HAP-1 (cell line): ENCODE measurements around the gene PLEKHS1.
"Not testable (repeated sequence)": the region's sequence is repeated elsewhere in the genome, so short reads cannot be mapped to it uniquely, and the experiment has no call there.

Source experiments
- DNase-seq, 2 experiments: peaks; one replicate each; pipeline ENCODE4 v3.0.0-alpha.2; 2016 to 2020; ENCODE audit warnings: low spot score in 2 of 2
- H3K27me3 ChIP-seq: fragments of 250-450 bp; sonication (Bioruptor Pico); 2 replicates; pipeline ENCODE4 v1.5.1; 2020; ENCODE audit warnings: low read depth, mild to moderate bottlenecking, moderate library complexity
- H3K36me3 ChIP-seq: fragments of 250-450 bp; sonication (Bioruptor Pico); replicated peaks from 2 replicates; pipeline ENCODE4 v1.5.1; 2020; ENCODE audit warnings: mild to moderate bottlenecking
- H3K4me1 ChIP-seq: fragments of 250-450 bp; sonication (Bioruptor Pico); 2 replicates; pipeline ENCODE4 v1.5.1; 2020; ENCODE audit warnings: mild to moderate bottlenecking
- H3K4me3 ChIP-seq: fragments of 250-450 bp; sonication (Bioruptor Pico); 2 replicates; pipeline ENCODE4 v1.5.1; 2020; ENCODE audit warnings: mild to moderate bottlenecking, moderate library complexity
- H3K9me3 ChIP-seq: fragments of 250-450 bp; sonication (Bioruptor Pico); 2 replicates; pipeline ENCODE4 v1.5.1; 2020; ENCODE audit warnings: mild to moderate bottlenecking, moderate library complexity
- in situ Hi-C: fragments of 300-500 bp; cut with MboI; formaldehyde crosslinking; loops from 3 replicates; pipeline ENCODE4 v1.14.3; 2020; ENCODE audit warnings: low sequenced_read_pairs, inconsistent platforms, mixed read lengths

PLEKHS1 gene

DNA sequence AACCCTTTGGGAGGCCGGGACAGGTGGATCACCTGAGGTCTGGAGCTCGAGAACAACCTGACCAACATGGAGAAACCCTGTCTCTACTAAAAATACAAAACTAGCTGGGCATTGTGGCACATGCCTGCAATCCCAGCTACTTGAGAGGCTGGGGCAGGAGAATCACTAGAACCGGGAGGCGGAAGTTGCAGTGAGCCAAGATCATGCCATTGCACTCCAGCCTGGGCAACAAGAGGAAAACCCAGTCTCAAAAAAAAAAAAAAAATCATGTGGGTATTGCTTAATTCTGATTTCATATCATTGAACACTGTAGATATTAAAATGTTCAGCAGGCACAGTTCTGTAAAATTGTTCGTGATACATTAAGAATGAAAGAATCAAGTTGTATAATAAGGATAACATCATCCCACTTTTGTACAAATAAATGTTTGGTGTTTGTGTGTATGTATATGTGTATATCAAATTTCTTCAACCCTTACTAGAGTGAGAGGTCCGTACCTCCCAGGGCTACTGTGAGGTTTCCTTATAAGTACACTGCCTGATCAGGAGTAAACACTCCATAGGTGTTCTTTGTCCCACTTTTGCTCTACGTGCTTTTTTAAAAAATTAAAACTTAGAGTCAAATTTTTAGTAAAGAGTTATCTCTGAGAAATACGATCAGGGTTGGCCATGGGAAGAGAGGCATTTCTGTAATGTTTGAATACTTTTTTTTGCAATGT lies 31.7 kb downstream of the PLEKHS1 start:
- DNase-seq: no peak
- no peaks in the 10 kb centered on the region for H3K36me3 ChIP-seq
- no peak overlapping the region for H3K4me3 ChIP-seq
- H3K27me3 ChIP-seq: no peaks in the 10 kb centered on the region
- in situ Hi-C loops: no loop called here
- H3K9me3 ChIP-seq: no peaks in the 10 kb centered on the region
- H3K4me1 ChIP-seq: no peaks in the 10 kb centered on the region

DNA sequence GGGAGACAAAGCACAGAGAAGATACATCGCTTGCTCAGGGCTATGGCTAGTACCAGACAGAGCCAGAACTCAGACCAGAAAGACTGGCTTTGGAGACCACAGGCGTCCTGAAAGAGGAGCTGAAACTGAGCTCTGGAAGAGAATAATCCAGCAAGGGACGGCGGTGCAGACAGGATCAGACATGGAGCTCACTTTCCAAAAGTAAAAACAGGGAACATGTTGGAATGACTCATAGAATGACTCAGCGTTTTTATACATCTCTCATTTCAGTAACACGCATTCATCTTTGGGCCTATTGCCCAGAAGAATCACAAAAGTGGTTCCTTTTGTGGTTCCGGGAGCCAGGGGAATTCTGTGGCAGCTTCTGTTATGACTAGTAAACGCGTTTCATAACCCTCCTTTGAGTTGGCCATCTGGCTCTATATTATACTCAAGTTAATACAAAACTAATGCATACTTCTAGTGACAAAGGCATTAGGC lies 37.2 kb downstream of the PLEKHS1 start:
- DNase-seq: peak in 1 of 2 experiments; percentile 39
- Histone ChIP-seq H3K9me3 (no peaks in the 10 kb centered on the region), H3K4me1 (peaks cover 11% of the 10 kb centered on the region), H3K36me3 (no peaks in the 10 kb centered on the region), H3K27me3 (no peaks in the 10 kb centered on the region), H3K4me3 (no peak overlapping the region)
- in situ Hi-C loops: no loop called here

DNA sequence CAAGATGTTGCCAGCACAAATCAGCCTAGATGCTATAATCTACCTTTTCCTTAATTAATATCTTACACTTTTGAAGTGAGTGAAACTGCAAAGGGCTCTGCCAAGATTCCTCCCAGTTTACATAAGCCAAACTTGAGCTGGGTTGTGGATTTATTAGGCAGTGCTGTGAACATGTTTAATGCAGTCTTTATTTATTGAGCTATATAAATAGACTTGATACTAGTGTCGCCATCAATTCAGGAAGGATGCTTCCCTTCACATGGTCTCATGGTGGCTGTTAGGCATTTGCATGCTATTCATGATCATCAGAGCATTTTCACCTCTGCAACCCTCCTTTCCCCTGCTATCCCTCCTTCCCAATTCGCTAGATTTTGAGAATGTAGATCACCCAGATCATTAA lies 40.2 kb downstream of the PLEKHS1 start:
- in situ Hi-C loops: no loop called here

DNA sequence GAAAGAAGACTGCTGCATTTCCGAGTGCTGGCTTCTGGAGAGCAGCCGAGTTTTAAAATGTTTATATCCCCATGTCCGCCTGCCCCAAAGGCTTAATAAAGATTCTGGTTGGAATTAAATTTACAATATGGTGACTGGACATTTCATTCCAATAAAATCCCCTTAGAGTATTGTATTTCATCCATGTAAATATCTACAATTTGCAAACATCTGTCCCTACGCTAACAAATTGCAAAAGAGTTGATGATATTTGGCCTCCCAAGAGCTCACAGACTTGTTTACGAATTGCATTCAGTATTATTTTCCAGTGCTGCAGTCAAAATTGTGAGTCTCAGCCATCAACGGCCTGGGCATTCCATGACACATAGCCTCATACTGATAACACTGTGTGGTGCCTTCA lies 50.1 kb downstream of the PLEKHS1 start:
- Histone ChIP-seq H3K4me1 (no peaks in the 10 kb centered on the region; the same call in 1 of the 2 replicates), H3K36me3 (no peaks in the 10 kb centered on the region), H3K9me3 (no peaks in the 10 kb centered on the region), H3K27me3 (peaks cover 8% of the 10 kb centered on the region), H3K4me3 (no peak overlapping the region)
- in situ Hi-C loops: no loop called here
- no peak for DNase-seq

More for the DNA sequence above, 40.2 kb downstream of the PLEKHS1 start:
- H3K27me3 ChIP-seq: no peaks in the 10 kb centered on the region
- no peak for DNase-seq
- peaks cover 17% of the 10 kb centered on the region for H3K4me1 ChIP-seq
- H3K4me3 ChIP-seq: no peak overlapping the region
- no peaks in the 10 kb centered on the region for H3K9me3 ChIP-seq
- H3K36me3 ChIP-seq: no peaks in the 10 kb centered on the region

DNA sequence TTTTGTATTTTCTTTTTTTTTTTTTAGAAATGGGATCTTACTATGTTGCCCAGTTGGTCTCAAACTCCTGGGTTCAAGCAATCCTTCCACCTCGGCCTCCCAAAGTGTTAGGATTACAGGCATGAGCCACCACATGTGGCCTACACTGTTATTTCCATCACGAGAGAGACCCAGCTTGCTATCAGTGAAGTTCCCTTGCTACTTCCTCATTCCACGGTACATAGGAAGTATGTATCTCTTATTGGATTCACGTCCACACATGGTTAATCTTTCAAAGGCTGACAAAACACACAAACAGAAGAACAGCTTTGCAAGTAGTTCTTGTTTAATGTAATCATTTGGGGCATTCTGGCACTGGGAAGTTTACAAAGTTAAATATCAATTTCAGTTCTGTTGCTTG lies 51.5 kb downstream of the PLEKHS1 start:
- Histone ChIP-seq H3K9me3 (no peaks in the 10 kb centered on the region), H3K4me1 (no peaks in the 10 kb centered on the region; the same call in 1 of the 2 replicates), H3K4me3 (no peak overlapping the region), H3K27me3 (peaks cover 3% of the 10 kb centered on the region), H3K36me3 (no peaks in the 10 kb centered on the region)
- in situ Hi-C loops: no loop called here
- no peak for DNase-seq

DNA sequence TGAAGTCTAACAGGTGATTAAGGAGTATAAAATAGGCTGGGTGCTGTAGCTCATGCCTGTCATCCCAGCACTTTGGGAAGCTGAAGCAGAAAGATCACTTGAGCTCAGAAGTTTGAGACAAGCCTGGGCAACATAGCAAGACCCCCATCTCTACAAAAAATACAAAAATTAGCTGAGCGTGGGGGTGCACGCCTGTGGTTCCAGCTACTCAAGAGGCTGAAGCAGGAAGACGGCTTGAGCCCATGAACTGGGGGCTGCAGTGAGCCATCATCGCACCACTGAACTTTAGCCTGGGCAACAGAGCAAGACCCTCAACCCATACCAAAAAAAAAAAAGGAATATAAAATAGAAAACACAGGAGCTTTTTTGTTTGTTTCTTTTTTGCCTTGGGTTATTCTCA lies 55.0 kb downstream of the PLEKHS1 start:
- H3K4me1 ChIP-seq: no peaks in the 10 kb centered on the region; the same call in 1 of the 2 replicates
- peaks cover 8% of the 10 kb centered on the region; the same call in 1 of the 2 replicates for H3K27me3 ChIP-seq
- DNase-seq: no peak
- no peaks in the 10 kb centered on the region for H3K9me3 ChIP-seq
- in situ Hi-C loops: no loop called here
- no peak overlapping the region for H3K4me3 ChIP-seq
- no peaks in the 10 kb centered on the region for H3K36me3 ChIP-seq

DNA sequence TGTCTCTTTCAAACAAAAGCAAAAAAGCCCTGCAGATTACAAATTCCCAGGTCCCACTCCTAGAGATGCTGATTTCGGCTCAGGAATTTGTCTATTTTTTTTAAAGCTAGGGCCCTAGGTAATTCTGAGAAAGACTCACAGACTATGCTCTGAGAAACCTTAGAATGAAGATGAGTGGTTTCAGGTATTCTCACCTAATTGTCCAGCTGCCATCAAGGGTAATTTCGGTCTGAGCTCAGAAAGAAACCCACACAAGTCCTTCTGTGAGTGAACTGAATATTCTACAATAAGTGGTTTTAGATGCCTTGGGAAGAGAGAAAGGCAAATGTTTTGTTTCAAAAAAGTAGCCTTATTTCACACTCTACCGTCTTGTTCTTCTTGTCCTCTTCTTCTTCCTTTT lies 56.7 kb downstream of the PLEKHS1 start:
- no peak for DNase-seq
- Histone ChIP-seq H3K4me1 (no peaks in the 10 kb centered on the region), H3K27me3 (peaks cover 11% of the 10 kb centered on the region), H3K36me3 (no peaks in the 10 kb centered on the region), H3K9me3 (no peaks in the 10 kb centered on the region), H3K4me3 (no peak overlapping the region)
- in situ Hi-C loops: no loop called here

DNA sequence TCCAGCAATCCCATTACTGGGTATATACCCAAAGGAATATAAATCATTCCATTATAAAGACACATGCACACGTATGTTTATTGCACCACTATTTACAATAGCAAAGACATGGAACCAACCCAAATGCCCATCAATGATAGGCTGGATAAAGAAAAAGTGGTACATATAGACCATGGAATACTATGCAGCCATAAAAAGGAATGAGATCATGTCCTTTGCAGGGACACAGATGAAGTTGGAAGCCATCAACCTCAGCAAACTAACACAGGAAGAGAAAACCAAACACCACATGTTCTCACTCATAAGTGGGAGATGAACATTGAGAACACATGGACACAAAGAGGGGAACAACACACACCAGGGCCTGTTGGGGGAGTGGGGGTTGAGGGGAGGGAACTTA lies 63.2 kb downstream of the PLEKHS1 start:
- H3K4me1 ChIP-seq, H3K9me3 ChIP-seq, DNase-seq, H3K36me3 ChIP-seq, H3K27me3 ChIP-seq, in situ Hi-C loops, H3K4me3 ChIP-seq: not testable (repeated sequence)

DNA sequence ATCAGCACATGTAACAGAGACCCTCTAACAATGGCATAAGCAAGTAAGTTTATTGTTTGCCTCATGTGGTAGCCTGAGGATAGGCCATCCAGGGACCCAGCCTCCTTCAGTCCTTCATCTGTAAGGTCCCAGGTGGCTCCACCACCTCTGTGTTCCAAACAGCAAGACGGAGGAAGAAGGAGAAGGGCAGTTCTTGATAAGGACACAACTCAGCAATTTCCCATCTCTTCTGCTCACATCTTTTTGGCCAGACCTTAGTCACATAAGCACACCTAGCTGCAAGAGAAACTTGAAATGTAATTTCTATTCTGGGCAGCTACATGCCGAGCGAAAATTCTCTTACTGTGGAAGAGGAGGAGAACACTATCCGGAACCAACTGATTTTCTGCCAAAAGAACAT lies 68.5 kb downstream of the PLEKHS1 start:
- Histone ChIP-seq H3K4me3 (no peak overlapping the region), H3K9me3 (no peaks in the 10 kb centered on the region), H3K36me3 (no peaks in the 10 kb centered on the region), H3K27me3 (no peaks in the 10 kb centered on the region), H3K4me1 (no peaks in the 10 kb centered on the region)
- no peak for DNase-seq
- in situ Hi-C loops: no loop called here

DNA sequence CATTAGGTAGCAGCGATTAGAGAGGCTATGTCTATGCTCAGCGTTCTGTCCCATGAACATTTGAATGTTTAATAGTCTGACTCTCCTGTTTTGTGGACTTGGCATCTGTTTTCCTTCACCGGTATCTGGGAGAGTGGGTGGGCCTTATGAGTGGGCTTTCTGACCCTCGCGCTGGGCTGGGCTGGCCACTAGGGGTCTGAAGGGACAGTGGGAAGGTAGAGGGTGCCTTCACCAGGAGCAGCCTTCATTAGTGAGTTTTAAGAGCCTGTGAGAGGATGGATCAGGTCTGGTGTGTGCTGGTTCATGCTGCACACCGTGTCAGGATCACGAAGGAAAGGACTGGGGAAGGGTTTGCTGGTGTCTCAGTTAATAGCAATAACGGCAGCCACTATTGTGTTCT lies 69.0 kb downstream of the PLEKHS1 start:
- Histone ChIP-seq H3K4me1 (no peaks in the 10 kb centered on the region), H3K4me3 (no peak overlapping the region), H3K27me3 (no peaks in the 10 kb centered on the region), H3K9me3 (no peaks in the 10 kb centered on the region), H3K36me3 (no peaks in the 10 kb centered on the region)
- in situ Hi-C loops: no loop called here
- DNase-seq: peak in 1 of 2 experiments; percentile 42

DNA sequence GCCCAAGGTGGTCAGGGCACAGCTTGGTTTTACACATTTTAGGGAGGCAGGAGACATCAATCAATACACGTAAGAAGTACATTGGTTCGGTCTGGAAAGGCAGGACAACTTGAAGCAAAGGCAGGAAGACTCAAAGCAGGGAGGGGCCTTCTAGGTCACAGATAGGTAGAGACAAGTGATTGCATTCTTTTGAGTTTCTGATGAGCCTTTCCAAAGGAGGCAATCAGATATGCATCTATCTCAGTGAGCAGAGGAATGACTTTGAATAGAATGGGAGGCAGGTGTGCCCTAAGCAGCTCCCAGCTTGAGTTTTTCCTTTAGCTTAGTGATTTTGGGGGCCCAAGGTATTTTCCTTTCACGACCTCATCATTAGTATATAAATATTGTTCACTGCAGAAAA lies 69.8 kb downstream of the PLEKHS1 start:
- H3K9me3 ChIP-seq, H3K36me3 ChIP-seq, H3K4me3 ChIP-seq, DNase-seq, H3K27me3 ChIP-seq, in situ Hi-C loops, H3K4me1 ChIP-seq: not testable (repeated sequence)

DNA sequence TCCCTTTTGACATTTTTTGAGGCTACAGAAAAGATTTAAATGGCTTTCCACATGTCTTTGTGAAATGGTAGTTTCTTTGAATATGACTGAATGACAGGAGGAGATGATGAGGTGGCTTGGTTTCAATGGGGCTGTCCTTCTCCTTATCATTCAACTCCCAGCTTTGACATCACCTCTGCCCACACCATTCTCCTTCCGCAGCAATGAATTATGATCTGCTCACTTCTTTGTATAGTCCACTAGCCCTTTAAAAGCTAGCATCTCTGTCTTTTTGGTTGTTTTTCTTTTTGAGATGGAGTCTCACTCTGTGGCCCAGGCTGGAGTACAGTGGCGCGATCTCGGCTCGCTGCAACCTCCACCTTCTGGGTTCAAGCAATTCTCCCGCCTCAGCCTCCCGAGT lies 70.7 kb downstream of the PLEKHS1 start:
- Histone ChIP-seq H3K36me3 (no peaks in the 10 kb centered on the region), H3K4me3 (no peak overlapping the region), H3K9me3 (no peaks in the 10 kb centered on the region), H3K4me1 (no peaks in the 10 kb centered on the region), H3K27me3 (peaks cover 2% of the 10 kb centered on the region; the same call in 1 of the 2 replicates)
- DNase-seq: no peak
- in situ Hi-C loops: no loop called here

DNA sequence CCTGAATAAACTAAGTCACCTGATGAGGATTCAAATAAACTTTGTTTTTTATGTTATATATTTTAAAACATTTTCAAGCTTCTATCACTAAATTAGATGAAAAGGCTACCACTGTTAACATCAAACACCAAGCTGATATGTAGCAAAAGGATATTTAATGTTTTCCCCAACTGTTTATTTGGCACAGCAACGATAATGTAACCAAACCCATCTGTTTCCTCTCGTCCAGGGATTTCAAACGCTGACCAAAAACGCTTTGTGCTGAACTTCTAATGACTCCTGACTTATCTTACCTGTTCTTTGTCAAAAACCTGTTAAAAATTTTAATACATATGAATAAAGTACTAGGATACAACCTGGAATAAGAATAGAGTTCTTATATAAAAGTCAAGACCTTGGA lies 71.9 kb downstream of the PLEKHS1 start:
- peaks cover 2% of the 10 kb centered on the region; the same call in 1 of the 2 replicates for H3K27me3 ChIP-seq
- no peak overlapping the region for H3K4me3 ChIP-seq
- H3K9me3 ChIP-seq: no peaks in the 10 kb centered on the region
- H3K36me3 ChIP-seq: no peaks in the 10 kb centered on the region
- in situ Hi-C loops: no loop called here
- no peaks in the 10 kb centered on the region for H3K4me1 ChIP-seq
- no peak for DNase-seq

DNA sequence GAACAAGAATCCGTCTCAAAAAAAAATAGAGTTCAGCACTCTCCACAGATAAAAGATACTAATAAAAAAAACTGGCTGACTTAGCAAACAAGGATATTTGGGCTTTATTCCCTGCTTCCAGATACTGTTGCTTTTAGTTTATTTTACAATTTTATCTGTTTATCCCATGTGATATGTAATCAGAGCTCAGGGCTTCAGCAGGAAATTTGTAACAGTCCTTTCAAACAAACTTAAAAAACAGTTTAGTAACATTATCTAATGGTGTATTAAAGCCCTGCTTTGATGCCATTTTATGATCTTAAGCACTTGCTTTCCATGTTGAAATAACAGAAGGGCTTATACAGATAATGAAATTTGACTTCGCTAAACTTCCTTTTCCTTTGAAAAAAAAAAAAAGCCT lies 74.3 kb downstream of the PLEKHS1 start:
- in situ Hi-C loops: no loop called here
- H3K27me3 ChIP-seq: peaks cover 2% of the 10 kb centered on the region; the same call in 1 of the 2 replicates

DNA sequence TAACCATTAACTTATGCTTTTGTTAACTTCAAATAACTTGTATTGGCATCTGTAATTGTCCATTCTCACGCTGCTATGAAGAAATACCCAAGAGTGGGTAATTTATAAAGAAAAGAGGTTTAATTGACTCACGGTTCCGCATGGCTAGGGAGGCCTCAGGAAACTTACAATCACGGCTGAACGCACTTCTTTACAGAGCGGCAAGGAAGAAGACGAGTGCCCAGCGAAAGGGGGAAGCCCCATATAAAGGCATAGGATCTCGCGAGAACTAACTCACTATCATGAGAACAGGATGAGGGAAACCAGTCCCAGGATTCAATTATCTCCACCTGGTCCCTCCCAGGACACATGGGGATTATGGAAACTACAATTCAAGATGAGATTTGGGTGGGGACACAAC lies 77.1 kb downstream of the PLEKHS1 start:
- H3K4me3 ChIP-seq, H3K36me3 ChIP-seq, H3K27me3 ChIP-seq, H3K9me3 ChIP-seq, DNase-seq, in situ Hi-C loops: not testable (repeated sequence)
- H3K4me1 ChIP-seq: peaks cover 14% of the 10 kb centered on the region

More for the DNA sequence above, 74.3 kb downstream of the PLEKHS1 start:
- Histone ChIP-seq H3K4me1 (peaks cover 4% of the 10 kb centered on the region), H3K4me3 (no peak overlapping the region), H3K9me3 (no peaks in the 10 kb centered on the region), H3K36me3 (no peaks in the 10 kb centered on the region)
- DNase-seq: no peak
